ENCODE data around the gene TRIML1. TPM values are rescaled to one million over a fixed set of nuclear protein-coding genes. Genes with fewer than 3 reads are reported as not detected.

The TRIML1 gene
- total and polyA plus RNA-seq, 2 of the 13 experiments (the other 11 are each of a cell fraction or from before 2014, with no cell fraction given), result not detected

- H3K9me3 ChIP-seq (ENCODE audit: low read length), result no peaks in the 10 kb centered on the region
- no peaks in the 10 kb centered on the region for H3K79me2 ChIP-seq (ENCODE audit: insufficient read depth, low read length)
- CTCF ChIA-PET (ENCODE audit: low intra/inter-chr PET ratio, low total read pairs), result no interaction called here
- intact Hi-C loops (cut with micrococcal nuclease; ENCODE audit: unreplicated experiment), result no loop called here
- H3K27me3 ChIP-seq (ENCODE audit: control insufficient read depth in 1 of 2, insufficient read depth in 2 of 2, low read length in 2 of 2), result peaks cover 0 to 11% of the 10 kb centered on the region in 2 experiments; a peak in 3 of 5 replicates
- H3K4me3 ChIP-seq (replicated peaks in 1 of 3; ENCODE audit: insufficient read depth in 1 of 3, low read depth in 2 of 3, low read length in 3 of 3), result no peak overlapping the region
- H3K4me1 ChIP-seq (ENCODE audit: insufficient read depth, low read length), result no peaks in the 10 kb centered on the region
- H3K9ac ChIP-seq (ENCODE audit: insufficient read depth, low read depth, low read length), result no peak overlapping the region
- no peak overlapping the region for H3K27ac ChIP-seq (ENCODE audit: extremely low read length, insufficient read depth, low read length)
- no peak overlapping the region for H2AFZ ChIP-seq (ENCODE audit: low read length)
- POLR2A ChIA-PET, result no interaction called here
- H3K4me2 ChIP-seq (ENCODE audit: low read depth, low read length), result no peak overlapping the region
- DNase-seq (ENCODE audit: low spot score) (no peak), ATAC-seq (no peak), FAIRE-seq (no peak)
- WGBS (ENCODE audit: low lambda C conversion rate), result 3% methylated on average over 3 of the region's 3 CpGs
- H3K36me3 ChIP-seq (replicated peaks in 1 of 2; ENCODE audit: control insufficient read depth in 1 of 2, insufficient read depth in 2 of 2, low read length in 2 of 2), result no peaks in the 10 kb centered on the region
- no peaks in the 10 kb centered on the region for H4K20me1 ChIP-seq (ENCODE audit: insufficient read depth, low read length)
- no peak for TF ChIP-seq SMYD3 (CRISPR knock-in tag; IDR thresholded peaks at IDR 0.05)
- no peak for TF ChIP-seq FOSL2 (CRISPR knock-in tag; IDR thresholded peaks at IDR 0.05)
- no peak for TF ChIP-seq ZNF850 (CRISPR knock-in tag; conservative IDR thresholded peaks at IDR 0.05)
- no peak for TF ChIP-seq ZNF274 (CRISPR knock-in tag; IDR thresholded peaks at IDR 0.05)
- TF ChIP-seq POLR2A (IDR thresholded peaks at IDR 0.05; ENCODE audit: insufficient read depth in 1 of 2, low read depth in 2 of 2, low read length in 2 of 2), result no peak
- TF ChIP-seq ZBTB42 (CRISPR knock-in tag; IDR thresholded peaks at IDR 0.05), result no peak
- TF ChIP-seq KLF9 (CRISPR knock-in tag; IDR thresholded peaks at IDR 0.05; ENCODE audit: low read depth), result no peak
- TF ChIP-seq IKZF4 (CRISPR knock-in tag; IDR thresholded peaks at IDR 0.05; ENCODE audit: borderline replicate concordance, low read depth, not compliant biosample characterization), result no peak
- TF ChIP-seq ZNF251 (CRISPR knock-in tag; IDR thresholded peaks at IDR 0.05), result no peak
- TF ChIP-seq ZNF83 (CRISPR knock-in tag; IDR thresholded peaks at IDR 0.05; ENCODE audit: borderline replicate concordance), result no peak
- no peak for TF ChIP-seq HNF1A (IDR thresholded peaks at IDR 0.05; ENCODE audit: low read depth)
- TF ChIP-seq HNF1A (CRISPR knock-in tag; IDR thresholded peaks at IDR 0.05; ENCODE audit: borderline replicate concordance), result no peak
- no peak for TF ChIP-seq DNMT3B (CRISPR knock-in tag; conservative IDR thresholded peaks at IDR 0.05)
- TF ChIP-seq ZNF558 (CRISPR knock-in tag; IDR thresholded peaks at IDR 0.05; ENCODE audit: borderline replicate concordance), result no peak
- TF ChIP-seq AGO1 (IDR thresholded peaks at IDR 0.05; ENCODE audit: low read depth, low read length, poor library complexity, severe bottlenecking), result no peak
- TF ChIP-seq ATF6 (CRISPR knock-in tag; conservative IDR thresholded peaks at IDR 0.05), result no peak
- no peak for TF ChIP-seq NR2F6 (IDR thresholded peaks at IDR 0.05)
- no peak for TF ChIP-seq NR2F6 (CRISPR knock-in tag; IDR thresholded peaks at IDR 0.05)
- no peak for TF ChIP-seq KMT2B (CRISPR knock-in tag; IDR thresholded peaks at IDR 0.05)
- TF ChIP-seq, protein P1, sequence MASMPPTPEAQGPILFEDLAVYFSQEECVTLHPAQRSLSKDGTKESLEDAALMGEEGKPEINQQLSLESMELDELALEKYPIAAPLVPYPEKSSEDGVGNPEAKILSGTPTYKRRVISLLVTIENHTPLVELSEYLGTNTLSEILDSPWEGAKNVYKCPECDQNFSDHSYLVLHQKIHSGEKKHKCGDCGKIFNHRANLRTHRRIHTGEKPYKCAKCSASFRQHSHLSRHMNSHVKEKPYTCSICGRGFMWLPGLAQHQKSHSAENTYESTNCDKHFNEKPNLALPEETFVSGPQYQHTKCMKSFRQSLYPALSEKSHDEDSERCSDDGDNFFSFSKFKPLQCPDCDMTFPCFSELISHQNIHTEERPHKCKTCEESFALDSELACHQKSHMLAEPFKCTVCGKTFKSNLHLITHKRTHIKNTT (CRISPR knock-in tag; IDR thresholded peaks at IDR 0.05), result no peak
- in situ Hi-C loops (cut with HindIII; ENCODE audit: extremely low pct_ligation_motif_present, low pct_unique_long_range_greater_than_20kb), result no loop called here
- BruUV-seq (replicated peaks), result no TSS peak
These were observed 46.4 kb upstream of the TRIML1 start for GRCh38 chr4:188092824-188093223.

Measured in HepG2 (cell line).